ENCODE data around the gene TULP4.
"Not testable (repeated sequence)": the region's sequence is repeated elsewhere in the genome, so short reads cannot be mapped to it uniquely, and the experiment has no call there.

TULP4 gene

GRCh38 chr6:158312165-158312564 lies at the start of gene TULP4:
TULP4 (plus strand) TSS chr6:158312465; CDS start chr6:158314017, 1,552 bp downstream.
- no peak for DNase-seq

GRCh38 chr6:158262755-158263154 lies 49.5 kb upstream of the TULP4 start:
- no peak for DNase-seq

GRCh38 chr6:158264180-158264579 lies 48.1 kb upstream of the TULP4 start:
- DNase-seq = no peak

- no peak for DNase-seq
Measured at GRCh38 chr6:158266131-158266530, 46.1 kb upstream of the TULP4 start.

- no peak for DNase-seq
Measured at GRCh38 chr6:158268361-158269147, 43.7 kb upstream of the TULP4 start.

- DNase-seq = no peak
Measured at GRCh38 chr6:158269657-158270056, 42.6 kb upstream of the TULP4 start.

GRCh38 chr6:158270389-158271127 lies 41.7 kb upstream of the TULP4 start:
- no peak for DNase-seq

GRCh38 chr6:158272324-158272723 lies 39.9 kb upstream of the TULP4 start:
- DNase-seq = no peak

GRCh38 chr6:158278004-158278403 lies 34.3 kb upstream of the TULP4 start:
- no peak for DNase-seq

GRCh38 chr6:158279615-158280014 lies 32.6 kb upstream of the TULP4 start:
- no peak for DNase-seq

- DNase-seq = peak in 2 of 6 experiments; percentile 19 to 24
Measured at GRCh38 chr6:158283304-158283980, 28.8 kb upstream of the TULP4 start.

- DNase-seq = no peak
Measured at GRCh38 chr6:158284007-158284875, 28.0 kb upstream of the TULP4 start.

- no peak for DNase-seq
Measured at GRCh38 chr6:158284876-158285655, 27.2 kb upstream of the TULP4 start.

- no peak for DNase-seq
Measured at GRCh38 chr6:158285656-158286021, 26.6 kb upstream of the TULP4 start.

- no peak for DNase-seq
Measured at GRCh38 chr6:158286413-158286812, 25.9 kb upstream of the TULP4 start.

- no peak for DNase-seq
Measured at GRCh38 chr6:158287047-158287446, 25.2 kb upstream of the TULP4 start.

- DNase-seq = peak in 2 of 6 experiments; percentile 2 to 16
Measured at GRCh38 chr6:158290040-158290439, 22.2 kb upstream of the TULP4 start.

GRCh38 chr6:158290659-158291058 lies 21.6 kb upstream of the TULP4 start:
- DNase-seq = peak in 3 of 6 experiments; percentile 16 to 53 (median 37)

- no peak for DNase-seq
Measured at GRCh38 chr6:158292016-158292415, 20.2 kb upstream of the TULP4 start.

GRCh38 chr6:158293122-158293521 lies 19.1 kb upstream of the TULP4 start:
- DNase-seq = no peak

- not testable (repeated sequence) for DNase-seq
Measured at GRCh38 chr6:158295976-158296853, 16.1 kb upstream of the TULP4 start.

Data from stimulated activated naive CD4-positive, alpha-beta T cell (primary cell).